SKM-1 treated with dmso at 0.1 percent for 144 hours (cell line): ENCODE data around the gene CEP131.

Experiments used
- DNase-seq: peaks from one replicate; lab custom pipeline; 2025; ENCODE audit not compliant: unreplicated experiment; lab: John Stamatoyannopoulos, UW

The CEP131 gene

GRCh38 chr17:81202318-81202717 is 20.4 kb downstream of the CEP131 start:
- no peak for DNase-seq

GRCh38 chr17:81200695-81201580 is 21.8 kb downstream of the CEP131 start:
- peak; percentile 72 for DNase-seq

GRCh38 chr17:81200201-81200600 is 22.6 kb downstream of the CEP131 start:
- DNase-seq = no peak

- no peak for DNase-seq
Observed at GRCh38 chr17:81199482-81199830, 23.3 kb downstream of the CEP131 start.

GRCh38 chr17:81198826-81199481 is 23.8 kb downstream of the CEP131 start:
- no peak for DNase-seq

- DNase-seq = no peak
Observed at GRCh38 chr17:81197831-81198490, 24.8 kb downstream of the CEP131 start.

GRCh38 chr17:81197409-81197795 is 25.4 kb downstream of the CEP131 start:
- DNase-seq = no peak

- no peak for DNase-seq
Observed at GRCh38 chr17:81196505-81197408, 26.0 kb downstream of the CEP131 start.

GRCh38 chr17:81195941-81196495 is 26.7 kb downstream of the CEP131 start:
- no peak for DNase-seq

- no peak for DNase-seq
Observed at GRCh38 chr17:81194941-81195901, 27.5 kb downstream of the CEP131 start.

GRCh38 chr17:81194225-81194760 is 28.5 kb downstream of the CEP131 start:
- DNase-seq = no peak

GRCh38 chr17:81193470-81194224 is 29.1 kb downstream of the CEP131 start:
- DNase-seq = no peak

- no peak for DNase-seq
Observed at GRCh38 chr17:81193051-81193410, 29.7 kb downstream of the CEP131 start.

GRCh38 chr17:81192386-81193050 is 30.2 kb downstream of the CEP131 start:
- DNase-seq = no peak

GRCh38 chr17:81191646-81192045 is 31.1 kb downstream of the CEP131 start:
- no peak for DNase-seq

GRCh38 chr17:81191116-81191515 is 31.6 kb downstream of the CEP131 start:
- DNase-seq = no peak

GRCh38 chr17:81190591-81190990 is 32.2 kb downstream of the CEP131 start:
- DNase-seq = no peak
